Kidney tubule cell (primary cell): ENCODE results near the gene QKI.

Experiments
- DNase-seq: peaks from one replicate; pipeline ENCODE4 v3.0.0-alpha.2; 2018; ENCODE audit warnings: low spot score

QKI gene

DNA sequence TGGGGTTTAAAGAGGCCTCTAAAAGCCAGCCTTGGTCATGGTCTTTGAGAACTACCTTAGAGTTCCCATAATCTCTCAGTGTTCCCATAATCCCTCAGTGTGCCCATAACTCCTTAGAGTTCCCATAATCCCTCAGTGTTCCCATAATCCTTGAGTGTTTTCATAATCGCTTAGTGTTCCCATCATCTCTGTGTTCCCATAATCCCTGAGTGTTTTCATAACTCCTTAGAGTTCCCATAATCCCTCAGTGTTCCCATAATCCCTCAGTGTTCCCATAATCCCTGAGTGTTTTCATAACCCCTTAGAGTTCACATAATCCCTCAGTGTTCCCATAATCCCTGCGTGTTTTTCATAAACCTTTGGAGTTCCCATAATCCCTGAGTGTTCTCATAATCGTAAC lies 199.2 kb downstream of the QKI start:
- no peak for DNase-seq

DNA sequence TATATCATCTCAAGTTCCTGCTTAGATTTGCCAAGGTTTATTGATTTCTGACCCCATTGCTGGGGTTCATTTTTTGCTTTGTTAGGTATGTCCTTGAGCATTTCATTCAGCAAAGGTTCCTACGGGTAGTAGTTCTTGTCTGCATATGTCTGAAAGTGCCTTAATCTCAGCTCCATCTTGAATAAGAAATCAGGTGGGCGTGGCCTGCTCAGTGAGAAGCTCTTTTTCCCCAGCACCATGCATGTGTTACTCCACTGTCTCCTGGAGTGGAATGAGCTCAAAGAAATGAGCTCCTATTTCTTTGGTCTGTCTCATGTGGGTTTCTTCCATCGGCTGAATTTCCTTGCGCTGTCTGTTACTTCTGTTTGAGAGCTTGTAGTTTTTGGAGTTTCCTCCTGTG lies 201.9 kb downstream of the QKI start:
- DNase-seq: no peak

DNA sequence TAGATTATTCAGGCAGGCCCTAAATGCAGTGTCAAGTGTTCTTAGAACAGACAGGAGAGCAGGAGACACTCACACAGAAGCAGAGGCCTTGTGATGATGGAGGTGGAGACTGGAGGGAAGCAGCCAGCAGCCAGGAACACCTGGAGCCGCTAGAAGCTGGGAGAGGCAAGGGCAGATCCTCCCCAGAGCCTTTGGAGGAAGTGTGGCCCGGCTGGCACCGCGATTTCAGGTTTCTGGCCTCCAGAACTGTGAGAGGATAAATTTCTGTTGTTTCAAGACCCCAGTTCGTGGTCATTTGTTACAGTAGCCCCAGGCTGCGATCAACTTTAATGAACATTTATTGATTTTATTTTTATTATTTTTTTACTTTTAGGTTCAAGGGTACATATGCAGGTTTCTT lies 203.0 kb downstream of the QKI start:
- DNase-seq: no peak

GRCh38 chr6:163620101-163620500 lies 205.6 kb downstream of the QKI start:
- DNase-seq: no peak

DNA sequence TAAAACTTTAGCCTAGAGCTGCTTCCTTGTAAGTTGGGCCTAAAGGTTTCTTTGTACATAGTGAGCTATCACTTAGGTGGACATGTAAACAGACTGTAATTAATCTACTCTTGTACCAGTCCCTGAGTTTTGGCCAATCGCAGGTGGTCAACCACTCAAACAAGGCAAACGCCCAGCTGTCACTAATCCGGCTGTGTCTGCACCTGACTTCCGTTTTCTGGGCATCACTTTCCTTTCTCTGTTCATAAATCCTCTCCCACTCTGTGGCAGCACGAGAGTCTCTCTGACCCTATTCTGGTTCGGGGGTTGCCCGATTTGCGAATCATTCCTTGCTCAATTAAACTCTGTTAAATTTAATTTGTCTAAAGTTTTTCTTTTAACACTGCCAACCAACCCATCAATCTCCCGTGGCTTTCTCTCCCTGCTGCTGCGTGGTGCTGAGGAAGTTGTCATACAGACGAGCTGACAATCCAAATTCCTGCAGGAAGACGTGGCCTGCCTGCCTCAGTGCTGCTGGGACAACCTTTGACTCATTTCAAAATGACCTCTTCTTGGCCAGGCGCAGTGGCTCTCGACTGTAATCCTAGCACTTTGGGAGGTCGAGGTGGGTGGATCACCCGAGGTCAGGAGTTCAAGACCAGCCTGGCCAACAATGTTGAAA lies 206.3 kb downstream of the QKI start:
- DNase-seq: peak; percentile 67

DNA sequence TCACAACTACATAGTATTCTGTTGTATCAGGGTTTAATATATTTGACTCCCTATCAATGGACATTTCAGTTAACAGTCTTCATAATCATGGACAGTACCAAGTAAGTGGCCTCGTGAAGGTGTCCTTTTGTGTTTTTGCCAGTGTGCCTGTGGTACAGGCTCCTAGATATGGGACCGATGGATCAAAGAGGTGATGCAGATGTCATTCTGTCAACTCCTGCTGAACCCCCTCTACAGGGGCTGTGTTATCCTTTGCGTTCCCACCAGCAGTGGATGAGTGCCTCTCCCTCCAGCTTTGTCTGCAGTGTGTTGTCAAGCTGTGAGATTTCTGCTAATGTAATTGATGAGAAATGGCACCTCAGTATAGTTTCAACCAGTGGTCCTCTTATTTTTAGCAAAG lies 210.7 kb downstream of the QKI start:
- no peak for DNase-seq

DNA sequence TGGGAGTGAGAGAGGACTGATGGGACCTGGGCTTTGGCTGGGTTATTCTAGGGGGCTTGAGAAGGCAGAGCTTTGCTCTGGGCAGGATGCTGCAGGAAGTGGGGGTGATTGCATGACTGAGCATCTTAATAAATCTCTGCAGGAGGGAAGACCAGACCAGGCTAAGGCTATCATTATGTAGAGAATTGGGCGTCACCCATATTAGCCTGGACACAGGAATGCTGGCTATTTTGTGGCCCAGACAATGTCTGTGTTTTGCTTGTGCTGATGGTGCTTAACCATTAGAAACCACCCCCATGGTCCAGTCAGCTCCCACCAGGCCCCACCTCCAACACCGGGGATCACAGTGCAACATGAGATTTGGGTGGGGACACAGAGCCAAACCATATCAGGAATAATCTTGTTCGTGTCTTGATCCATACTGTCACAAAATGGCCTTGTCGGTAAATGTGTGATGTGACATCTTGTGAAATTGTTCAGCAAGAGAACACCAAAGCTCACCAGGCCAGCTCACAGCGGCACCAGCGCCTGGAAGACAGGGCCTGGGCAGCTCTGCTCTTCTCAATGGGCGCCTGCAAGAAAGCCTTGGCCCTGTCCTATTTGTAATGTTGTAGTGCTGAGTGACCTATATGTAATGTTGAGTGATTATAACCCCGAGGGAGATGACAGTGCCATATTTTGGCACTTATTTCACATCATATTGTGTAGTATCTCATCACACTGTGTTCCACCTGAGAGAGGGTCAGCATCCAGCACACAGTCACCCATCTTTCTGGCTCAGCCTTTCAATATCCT lies 211.8 kb downstream of the QKI start:
- peak; percentile 69 for DNase-seq

- DNase-seq: no peak
Observed at GRCh38 chr6:163627274-163628062, 212.9 kb downstream of the QKI start.
